Suprapubic skin (tissue), 3 donors: ENCODE results near the gene HOXD9.

Experiments
- POLR2AphosphoS5 ChIP-seq, 3 donors: sonication (generic); formaldehyde crosslinking; IDR thresholded peaks; one replicate each; pipeline ENCODE4 v1.6.1; 2017; ENCODE audit warnings: antibody characterized with exemption in 3 of 3
- TF ChIP-seq, protein P1 (sequence below), 2 donors: fragments of 200-600 bp in 1 of 2; fragments of 450-650 bp in 1 of 2; sonication (generic) in 1 of 2; IDR thresholded peaks; one replicate each; pipeline ENCODE4 v1.5.1; 2016 to 2019; ENCODE audit warnings: antibody characterized with exemption in 2 of 2, mild to moderate bottlenecking in 1 of 2, moderate library complexity in 1 of 2

- TF ChIP-seq, protein P1, sequence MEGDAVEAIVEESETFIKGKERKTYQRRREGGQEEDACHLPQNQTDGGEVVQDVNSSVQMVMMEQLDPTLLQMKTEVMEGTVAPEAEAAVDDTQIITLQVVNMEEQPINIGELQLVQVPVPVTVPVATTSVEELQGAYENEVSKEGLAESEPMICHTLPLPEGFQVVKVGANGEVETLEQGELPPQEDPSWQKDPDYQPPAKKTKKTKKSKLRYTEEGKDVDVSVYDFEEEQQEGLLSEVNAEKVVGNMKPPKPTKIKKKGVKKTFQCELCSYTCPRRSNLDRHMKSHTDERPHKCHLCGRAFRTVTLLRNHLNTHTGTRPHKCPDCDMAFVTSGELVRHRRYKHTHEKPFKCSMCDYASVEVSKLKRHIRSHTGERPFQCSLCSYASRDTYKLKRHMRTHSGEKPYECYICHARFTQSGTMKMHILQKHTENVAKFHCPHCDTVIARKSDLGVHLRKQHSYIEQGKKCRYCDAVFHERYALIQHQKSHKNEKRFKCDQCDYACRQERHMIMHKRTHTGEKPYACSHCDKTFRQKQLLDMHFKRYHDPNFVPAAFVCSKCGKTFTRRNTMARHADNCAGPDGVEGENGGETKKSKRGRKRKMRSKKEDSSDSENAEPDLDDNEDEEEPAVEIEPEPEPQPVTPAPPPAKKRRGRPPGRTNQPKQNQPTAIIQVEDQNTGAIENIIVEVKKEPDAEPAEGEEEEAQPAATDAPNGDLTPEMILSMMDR (IDR thresholded peaks at IDR 0.05), result no peak
- no peak for TF ChIP-seq POLR2AphosphoS5 (IDR thresholded peaks at IDR 0.05)
These were observed 43.8 kb downstream of the HOXD9 start for GRCh38 chr2:176166272-176166671.
